Endometrial microvascular endothelial cells (primary cell): ENCODE data around the gene CCDC68. TPM values are rescaled to one million over a fixed set of nuclear protein-coding genes. Genes with fewer than 3 reads are reported as not detected.
"Not testable (repeated sequence)": the region's sequence is repeated elsewhere in the genome, so short reads cannot be mapped to it uniquely, and the experiment has no call there.

Experiments
- in situ Hi-C: cut with HindIII; loops from 2 replicates; pipeline ENCODE4 v1.10.0; 2017; ENCODE audit warnings: low sequenced_read_pairs, low pct_unique_long_range_greater_than_20kb; ENCODE audit errors: inconsistent ontology term
- total RNA-seq: library from RNA; depleted of rRNA; stranded (reverse); fragments of >200 nt; gene quantifications from one replicate; pipeline ENCODE4 v1.2.3, GENCODE V29; 2015; ENCODE audit errors: inconsistent ontology term

Gene CCDC68
- total RNA-seq, 1 donor from 2014 or later: 5.7 TPM

DNA sequence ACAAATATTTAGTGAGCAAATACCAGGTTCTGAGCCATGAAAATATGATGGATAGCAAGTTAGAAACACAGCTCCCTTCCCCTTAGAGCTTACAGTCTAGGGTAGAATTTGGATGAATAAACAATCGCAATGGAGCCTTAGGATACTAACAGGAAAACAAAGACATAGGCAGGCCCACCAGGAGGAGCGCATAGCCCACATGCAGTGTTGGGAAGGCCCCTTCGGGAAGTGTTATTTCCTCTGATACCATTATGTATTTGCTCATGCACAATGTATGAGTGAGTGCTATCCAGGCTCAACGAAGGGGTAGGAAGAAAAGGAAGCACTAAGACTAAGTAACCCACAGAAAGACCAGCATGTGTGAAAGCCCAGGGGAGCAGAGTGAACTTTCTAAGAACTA is 76.9 kb downstream of the CCDC68 start:
- in situ Hi-C loops: no loop called here

DNA sequence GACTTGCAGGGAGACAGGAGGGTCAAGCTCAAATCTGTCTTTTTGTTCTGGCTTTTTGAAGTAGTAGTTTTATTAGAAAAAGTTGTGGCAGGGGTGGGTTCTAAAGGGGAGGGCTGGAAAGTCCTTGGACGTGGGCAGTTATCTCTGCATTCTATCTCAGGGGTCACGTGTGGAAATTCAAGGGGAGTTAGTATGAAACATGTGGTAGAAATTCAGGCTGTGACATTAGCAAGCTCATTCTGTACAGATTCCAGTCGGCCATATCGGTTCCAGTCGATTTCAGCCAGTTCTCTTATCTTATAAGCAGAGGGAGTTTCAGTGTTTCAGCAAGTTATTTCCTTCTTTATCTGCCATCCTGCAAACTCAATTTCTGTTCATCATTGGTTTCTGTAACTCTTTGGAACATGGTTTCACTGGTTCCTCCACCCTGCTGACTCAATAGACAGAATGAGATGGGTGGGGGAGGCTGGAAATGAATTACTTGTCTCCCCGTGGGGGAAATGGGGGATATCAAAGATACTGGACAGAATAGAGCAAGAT is 78.0 kb downstream of the CCDC68 start:
- in situ Hi-C loops: no loop called here

DNA sequence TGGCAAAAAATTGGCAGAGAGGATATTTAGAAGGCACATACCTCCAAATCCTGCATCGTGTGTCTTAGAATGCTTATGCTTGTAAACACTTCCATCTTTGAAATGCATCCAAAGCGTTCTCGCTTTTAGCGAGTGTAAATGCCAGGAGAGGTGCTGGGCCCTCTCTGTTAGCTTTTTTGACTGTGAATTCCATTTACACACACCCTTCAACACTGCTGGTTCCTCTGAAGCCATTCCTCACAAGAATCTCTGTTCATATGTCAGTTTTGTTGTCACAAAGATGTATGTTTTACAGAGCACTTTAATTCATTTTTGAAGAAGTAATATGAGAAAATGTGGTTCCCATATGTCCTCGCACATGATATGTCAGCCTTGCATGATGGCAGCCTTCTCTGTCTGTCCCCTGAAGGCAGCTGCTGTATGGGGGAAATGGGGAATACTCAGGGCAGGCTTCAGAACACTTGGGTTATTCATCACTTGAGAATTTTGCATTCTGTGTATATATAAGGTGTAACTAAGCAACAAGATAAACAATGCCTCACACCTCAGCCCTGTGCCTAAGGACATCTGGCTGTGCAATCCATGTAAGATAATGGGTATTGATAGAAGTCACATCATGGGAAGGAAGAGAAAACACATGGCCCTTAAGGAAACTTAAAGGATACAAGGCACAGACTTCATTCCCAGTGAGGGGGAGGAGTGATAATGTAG is 78.7 kb downstream of the CCDC68 start:
- in situ Hi-C loops: no loop called here

DNA sequence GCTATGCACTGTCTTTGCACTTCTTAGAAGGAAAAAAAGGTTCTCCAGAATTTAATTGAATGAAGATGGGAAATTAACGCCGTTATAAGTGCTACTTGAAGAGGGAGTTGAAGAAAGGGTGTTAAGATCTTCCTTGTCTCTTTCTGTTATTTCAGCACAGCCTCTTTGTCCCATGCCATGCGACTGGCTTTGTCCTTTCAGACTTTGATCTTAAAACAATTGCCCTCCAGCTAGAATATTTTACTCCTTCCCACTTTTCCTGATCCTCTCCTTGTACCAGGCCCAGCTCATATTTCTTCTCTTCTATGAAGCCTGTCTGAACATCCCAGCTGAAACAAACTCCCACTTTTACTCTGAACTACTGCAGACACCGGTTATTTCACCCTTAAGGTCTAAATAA is 79.6 kb downstream of the CCDC68 start:
- in situ Hi-C loops: no loop called here

DNA sequence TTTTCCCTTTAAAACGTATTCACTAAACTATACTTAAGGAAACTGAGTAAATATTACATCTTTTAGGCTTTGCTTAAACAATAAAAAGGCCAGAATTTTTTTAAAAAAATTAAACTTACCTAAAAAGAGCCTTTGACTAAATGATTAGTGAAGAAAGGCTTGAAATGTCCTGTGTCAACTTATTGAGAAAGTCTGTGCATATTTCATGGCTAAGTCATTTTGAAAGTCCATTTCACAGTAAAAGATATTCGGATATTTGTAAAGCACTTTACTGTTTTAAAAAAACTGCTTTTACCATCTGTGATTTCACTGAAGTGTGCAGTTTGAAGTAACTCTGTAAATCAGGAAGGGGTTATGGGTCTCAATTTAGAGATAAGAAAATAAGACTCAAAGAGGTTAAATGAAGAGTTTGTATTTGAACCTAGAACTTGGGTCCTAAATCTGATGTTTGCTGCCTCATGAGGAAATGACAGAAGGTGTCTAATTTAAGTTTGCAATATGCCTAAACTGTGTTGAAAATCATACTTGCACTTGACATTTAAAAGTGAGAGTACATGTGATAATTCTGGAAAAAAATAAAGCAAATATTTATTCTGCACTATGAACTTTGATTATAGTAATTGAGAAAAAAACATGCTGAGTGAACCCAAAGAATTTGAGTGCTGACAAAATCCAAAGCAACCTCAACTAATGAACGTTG is 80.5 kb downstream of the CCDC68 start:
- in situ Hi-C loops: no loop called here

DNA sequence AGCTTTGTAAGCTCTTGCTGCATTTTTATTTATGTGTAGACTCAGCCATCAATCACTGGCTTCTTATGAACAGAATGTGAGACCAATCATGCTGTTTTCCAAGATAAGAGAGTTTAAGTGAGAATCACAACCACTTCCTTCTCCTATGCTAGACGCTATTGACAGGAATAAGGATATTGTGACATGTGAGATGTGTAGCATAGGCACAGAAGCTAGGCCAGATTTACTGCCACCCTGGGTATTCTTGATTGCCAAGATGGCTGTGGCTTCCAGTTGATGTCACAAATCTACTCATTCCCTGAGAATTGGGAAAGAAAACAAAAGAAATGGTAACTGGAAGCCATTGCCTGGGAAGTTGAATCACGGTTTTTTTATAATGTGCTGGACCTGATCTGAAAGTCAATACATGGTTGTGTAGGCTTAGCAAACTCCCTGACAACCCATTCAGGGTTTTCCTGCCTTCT is 81.1 kb downstream of the CCDC68 start:
- in situ Hi-C loops: no loop called here

DNA sequence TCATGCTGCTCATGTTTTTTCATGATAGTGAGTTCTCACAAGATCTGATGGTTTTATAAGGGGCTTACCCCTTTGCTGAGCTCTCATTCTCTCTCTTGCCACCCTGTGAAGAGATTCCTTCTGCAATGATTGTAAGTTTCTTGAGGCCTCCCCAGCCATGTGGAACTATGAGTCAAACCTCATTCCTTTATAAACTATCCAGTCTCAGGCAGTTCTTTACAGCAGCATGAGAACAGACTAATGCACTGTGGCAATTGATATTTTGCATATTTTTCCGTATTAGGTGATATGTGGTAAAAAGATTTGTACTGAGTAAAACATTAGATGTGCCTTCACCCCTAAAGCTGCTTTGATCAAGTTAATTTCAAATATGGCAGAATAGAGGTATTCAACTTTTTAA is 82.2 kb downstream of the CCDC68 start:
- in situ Hi-C loops: no loop called here

DNA sequence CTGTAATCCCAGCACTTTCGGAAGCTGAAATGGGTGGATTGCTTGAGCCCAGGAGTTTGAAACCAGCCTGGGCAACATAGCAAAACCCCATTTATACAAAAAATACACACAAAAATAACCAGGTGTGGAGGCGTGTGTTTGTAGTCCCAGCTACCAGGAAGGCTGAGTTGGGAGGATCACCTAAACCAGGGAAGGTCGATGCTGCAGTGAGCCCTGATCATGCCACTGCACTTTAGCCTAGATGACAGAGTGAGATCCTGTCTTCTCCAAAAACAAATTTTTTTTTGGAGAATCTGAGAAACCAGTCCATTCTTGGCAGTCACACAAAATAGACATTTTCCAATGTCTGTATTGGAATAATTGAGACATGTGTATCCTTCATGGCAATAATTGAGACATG is 84.2 kb downstream of the CCDC68 start:
- in situ Hi-C loops: no loop called here

DNA sequence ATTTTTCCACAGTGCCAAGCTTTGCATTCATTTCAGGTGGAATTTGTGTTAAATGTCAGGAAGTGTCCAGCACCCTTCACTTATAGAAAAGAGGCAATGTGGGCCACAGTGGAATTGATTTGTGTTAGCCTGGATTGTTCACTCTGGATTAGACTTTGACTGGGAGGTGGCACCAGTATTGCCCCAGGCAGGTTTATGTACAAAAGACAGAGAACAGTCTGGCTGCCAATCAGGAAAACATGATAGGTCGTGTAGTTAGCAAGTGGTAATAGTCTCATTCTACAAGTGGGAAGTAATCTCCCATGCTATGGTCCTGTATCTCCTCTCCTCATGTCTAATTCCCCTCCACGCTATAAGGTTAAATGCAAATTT is 85.4 kb downstream of the CCDC68 start:
- in situ Hi-C loops: no loop called here

DNA sequence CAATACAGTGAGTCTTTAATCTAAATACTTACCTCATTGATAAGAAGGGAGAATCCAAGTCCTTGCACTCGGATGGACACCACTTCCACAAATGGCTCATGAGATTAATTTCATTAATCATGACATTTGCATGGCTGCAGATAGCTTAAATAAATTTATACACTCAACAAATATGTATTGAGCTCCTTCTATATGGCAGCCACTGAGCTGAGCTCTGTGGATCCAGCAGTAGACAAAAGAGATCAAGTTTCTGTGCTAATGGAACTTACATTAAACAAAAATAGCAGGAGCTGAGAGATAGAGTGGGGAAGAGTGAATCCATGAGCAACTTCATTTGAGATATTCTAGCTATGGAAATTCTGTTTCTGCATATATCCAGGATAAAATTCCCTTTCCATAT is 86.6 kb downstream of the CCDC68 start:
- in situ Hi-C loops: no loop called here

DNA sequence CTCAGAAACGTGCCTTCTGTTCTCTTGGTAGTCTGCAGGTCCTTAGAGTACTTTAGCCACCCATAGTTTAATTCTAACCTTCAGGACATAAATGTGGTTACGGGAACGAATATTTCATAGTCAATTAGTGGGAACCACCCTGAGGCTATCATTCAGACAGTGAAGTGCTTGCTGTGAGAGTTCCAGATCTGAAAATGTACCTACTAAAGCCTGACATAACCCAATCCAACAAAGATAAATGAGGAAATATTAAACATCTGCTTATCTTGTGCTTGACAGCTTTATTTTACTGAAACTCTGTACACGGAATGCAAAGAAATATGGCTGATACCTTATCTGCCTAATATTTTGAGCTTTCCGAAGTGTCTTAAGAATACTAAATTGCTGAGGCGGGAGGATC is 88.0 kb downstream of the CCDC68 start:
- in situ Hi-C loops: no loop called here

DNA sequence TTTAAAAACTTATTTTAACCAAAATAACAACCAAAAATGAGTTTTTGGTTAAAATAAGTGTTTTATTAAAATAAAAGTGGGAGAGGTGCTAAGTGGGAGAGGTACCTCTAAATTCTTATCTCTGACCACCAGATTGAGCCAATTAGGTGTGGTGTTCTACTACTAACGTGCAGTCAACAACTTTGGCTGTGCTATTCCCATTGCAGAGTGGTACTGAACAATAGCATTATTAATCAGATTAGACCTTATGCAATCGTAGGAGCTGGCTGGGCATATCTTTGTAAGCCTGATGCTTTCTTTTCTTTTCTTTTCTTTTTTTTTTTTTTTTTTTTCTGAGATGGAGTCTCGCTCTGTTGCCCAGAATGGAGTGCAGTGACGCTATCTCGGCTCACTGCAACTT is 92.1 kb downstream of the CCDC68 start:
- in situ Hi-C loops: no loop called here

DNA sequence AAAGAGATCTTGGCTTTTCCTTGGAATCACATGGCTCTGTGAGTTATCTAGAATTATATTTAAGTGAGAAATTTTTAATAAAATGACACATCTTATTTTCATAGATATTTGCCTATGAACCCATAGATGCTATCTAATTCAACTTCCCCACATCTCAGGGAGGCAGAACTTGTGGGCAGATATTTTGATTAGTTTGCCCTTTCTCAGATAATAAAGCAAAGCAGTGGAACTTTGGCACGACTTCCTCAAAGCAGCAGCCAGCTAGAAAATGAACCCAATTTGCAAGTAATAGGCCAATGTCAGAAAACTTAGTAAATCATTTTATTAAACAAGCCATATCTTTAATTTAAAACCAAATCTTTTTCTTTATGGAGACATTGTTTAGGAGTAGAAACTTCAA is 98.3 kb downstream of the CCDC68 start:
- in situ Hi-C loops: no loop called here

DNA sequence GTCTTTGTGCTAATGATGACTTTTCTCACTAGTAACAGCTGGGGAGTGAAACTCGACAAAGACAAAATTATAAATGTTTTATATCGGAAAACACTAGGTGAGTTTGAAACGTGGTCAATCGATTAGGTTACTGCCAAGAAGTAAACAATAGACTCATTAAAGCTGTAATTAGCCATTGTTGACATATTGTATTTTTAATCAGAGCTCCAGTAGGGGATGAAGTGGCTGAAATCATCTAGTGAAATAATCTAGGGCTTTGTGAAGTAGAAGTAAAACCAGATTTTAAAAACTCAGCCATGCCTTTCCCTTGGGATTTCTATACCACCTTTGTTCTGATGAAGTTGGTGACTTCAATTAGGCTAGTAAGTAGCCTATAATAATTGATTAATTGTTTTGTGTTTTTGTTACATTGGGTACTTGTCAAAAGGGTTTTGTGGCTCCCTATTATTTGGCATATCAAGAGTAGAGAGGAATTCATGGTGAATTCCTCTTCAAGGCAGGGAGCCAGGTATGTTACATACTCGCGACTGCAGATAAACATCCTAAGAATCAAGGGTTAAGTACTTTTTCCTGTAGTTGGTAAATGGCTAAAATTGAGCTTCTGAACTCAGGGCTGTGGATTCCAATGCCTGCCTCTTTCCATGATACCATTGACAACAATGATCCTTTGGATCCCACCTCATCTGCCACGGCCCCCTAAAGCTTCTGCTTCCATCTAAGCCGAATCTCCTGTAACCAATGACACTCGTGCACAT is 99.4 kb downstream of the CCDC68 start:
- in situ Hi-C loops: no loop called here

DNA sequence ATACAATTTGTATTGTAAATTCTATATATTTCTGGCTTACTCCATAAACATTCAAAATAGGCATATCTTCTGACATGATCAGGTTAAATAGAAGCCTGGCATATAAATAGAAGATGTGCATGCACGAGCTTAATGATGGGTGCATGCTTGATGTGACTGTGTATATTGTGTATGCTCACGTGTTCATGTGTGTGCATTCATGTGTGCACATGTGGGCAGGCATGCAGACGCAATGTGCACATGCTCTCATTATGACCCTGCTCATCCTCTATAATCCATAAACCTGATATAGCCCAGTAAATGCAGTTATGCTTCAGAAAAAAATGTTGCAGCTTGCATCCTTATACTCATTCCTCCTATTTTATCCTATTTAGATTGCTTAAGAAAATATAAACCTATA is 101.8 kb downstream of the CCDC68 start:
- in situ Hi-C loops: no loop called here

DNA sequence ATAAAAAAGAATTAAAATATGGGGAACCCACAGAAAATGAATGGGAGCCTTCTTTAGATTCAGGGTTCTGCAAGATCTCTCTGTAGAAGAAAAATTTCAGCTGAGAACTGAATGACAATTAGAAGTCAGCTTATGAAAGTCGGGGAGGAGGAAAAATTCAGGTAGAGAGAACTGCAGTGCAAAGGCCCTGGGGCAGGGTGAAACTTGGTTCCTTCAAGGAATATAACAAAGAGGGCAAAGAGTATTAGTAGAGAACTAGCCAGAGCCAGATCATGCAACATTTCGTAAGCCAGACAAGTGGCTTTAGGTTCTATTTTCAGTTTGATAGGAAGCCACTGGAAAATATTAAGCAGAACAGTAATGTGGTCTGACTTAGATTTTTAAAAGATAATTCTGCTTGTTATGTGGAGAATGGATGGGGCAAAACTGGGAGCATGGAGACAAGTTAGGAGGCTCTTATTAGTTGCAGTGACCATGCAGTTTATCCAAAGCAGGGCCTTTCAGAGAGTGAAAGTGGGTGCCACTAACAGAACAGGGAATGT is 103.1 kb downstream of the CCDC68 start:
- in situ Hi-C loops: no loop called here

DNA sequence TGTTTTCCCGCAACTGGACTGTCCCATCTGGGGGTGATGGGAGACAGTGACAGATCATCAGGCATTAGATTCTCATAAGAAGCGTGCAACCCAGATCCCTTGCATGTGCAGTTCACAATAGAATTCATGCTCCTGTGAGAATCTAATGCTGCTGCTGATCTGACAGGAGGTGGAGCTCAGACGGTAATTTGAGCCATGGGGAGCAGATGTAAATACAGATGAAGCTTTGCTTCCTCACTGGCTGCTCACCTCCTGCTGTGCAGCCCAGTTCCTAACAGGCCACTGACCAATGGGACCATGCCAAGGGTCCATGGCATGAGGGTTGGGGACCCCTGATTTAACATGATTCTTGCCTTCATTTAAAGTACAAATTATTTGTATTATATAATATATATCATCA is 104.2 kb downstream of the CCDC68 start:
- in situ Hi-C loops: not testable (repeated sequence)

DNA sequence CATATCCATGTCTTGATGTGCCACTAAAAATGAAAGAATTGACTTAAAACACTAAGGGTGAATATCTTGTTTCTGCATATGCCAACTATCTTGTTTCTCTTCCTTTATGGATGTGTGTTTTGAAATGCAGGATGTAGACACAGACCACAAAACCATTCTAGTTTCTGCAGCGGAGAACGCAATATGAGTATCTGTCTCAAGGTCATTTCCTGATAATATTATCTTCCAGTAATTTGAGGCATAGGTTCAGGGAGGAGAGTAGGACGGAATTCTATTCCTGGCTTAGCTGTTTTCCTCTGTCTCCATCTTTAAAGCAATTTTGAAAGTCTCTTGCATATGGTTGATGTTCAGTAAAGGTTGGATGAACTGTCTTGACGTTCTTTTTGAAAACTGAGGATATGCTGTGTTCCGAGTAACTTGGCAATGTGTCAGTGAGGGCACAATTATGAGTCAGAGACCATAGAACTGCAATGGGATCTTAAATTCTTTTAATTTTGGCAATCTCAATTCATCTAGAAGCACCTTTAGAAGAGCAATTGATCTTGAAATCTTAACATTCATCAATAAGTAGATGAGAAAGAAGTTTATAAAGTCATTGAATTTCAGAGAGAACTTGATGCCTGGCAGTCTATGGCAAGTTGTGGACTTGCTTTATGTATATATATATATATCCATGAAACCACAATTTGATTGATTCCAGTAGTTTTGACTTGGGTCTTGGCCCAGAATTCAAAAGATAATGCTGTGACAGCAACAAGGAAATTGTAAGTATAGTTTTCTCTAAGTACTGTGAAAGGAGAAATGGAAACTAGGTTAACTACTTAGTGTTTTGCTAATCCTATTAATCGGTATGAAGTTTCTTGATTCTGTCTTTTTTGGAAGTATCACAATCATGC is 106.2 kb downstream of the CCDC68 start:
- in situ Hi-C loops: no loop called here
